ENCODE results near the gene RIPOR3.

Gene RIPOR3, protein sequence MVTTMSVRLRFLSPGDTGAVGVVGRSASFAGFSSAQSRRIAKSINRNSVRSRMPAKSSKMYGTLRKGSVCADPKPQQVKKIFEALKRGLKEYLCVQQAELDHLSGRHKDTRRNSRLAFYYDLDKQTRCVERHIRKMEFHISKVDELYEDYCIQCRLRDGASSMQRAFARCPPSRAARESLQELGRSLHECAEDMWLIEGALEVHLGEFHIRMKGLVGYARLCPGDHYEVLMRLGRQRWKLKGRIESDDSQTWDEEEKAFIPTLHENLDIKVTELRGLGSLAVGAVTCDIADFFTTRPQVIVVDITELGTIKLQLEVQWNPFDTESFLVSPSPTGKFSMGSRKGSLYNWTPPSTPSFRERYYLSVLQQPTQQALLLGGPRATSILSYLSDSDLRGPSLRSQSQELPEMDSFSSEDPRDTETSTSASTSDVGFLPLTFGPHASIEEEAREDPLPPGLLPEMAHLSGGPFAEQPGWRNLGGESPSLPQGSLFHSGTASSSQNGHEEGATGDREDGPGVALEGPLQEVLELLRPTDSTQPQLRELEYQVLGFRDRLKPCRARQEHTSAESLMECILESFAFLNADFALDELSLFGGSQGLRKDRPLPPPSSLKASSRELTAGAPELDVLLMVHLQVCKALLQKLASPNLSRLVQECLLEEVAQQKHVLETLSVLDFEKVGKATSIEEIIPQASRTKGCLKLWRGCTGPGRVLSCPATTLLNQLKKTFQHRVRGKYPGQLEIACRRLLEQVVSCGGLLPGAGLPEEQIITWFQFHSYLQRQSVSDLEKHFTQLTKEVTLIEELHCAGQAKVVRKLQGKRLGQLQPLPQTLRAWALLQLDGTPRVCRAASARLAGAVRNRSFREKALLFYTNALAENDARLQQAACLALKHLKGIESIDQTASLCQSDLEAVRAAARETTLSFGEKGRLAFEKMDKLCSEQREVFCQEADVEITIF

DNA sequence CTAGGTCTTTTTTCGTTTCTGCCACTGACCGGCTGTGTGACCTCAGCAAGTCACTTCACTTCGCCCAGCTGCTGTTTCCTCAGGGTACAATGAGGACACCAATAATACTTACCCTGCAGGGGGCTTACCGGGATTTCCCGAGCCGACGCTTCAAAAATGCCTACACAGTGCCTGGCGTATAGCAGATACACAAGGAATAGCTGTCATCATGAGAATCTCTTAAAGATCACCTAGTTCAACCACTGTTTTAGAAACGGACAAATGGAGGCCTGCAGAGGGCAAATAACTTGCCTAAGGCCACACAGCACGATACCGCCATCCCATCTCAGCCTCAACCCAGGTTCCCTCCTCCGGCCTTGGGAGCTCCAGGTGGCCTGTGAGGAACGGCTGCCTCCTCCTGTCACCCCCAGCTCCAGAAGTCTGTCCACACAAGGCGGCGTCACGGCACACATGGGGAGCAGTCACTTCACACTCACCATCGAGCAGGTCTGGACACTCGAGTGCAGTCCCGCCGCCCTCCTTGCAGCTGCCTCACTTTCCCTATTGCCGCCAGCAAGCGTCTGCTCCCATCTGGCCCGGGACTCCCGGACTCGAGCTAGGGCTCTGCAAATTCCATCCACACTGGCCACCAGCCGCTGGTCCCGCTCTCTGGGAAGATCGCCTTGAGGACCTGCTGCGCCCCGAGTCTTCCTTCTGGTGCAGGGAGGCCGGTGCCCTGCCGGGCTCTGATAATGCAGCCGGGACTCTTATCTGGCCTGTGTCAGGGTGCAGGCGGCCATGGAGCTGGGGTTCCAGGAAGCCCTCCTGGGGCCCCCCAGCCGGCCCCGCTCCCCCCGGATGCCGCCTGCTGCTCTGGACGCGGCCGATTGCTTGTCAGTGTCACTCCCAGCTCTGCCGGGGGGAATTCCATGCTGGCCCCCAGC is at the start of gene RIPOR3:
Gene RIPOR3, minus strand, starts transcription at position 893 of the 923 bp plus-strand sequence. Its CDS starts 414 bp downstream, at position 479.
- DNase-seq (ENCODE audit: low read depth): no peak

DNA sequence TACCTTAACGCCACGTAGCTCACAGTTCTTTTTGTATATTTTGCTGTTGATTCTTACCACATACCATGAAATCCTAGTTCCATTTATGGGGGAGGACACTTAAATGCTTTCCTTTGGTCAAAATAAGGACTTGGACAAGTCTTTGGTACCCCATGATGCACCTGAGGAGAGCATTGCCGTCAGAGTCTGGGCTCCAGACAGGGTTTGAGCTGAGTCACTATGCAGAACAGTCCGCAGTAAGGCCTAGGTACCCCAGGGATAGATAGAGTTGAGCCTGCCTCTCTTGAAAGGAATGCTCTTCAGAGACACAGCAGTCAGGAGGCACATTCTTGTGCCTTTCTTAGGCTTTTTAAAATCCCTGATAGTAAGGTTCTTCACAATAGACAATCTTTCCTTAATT is 46.0 kb upstream of the RIPOR3 start:
- no peak for DNase-seq (ENCODE audit: low read depth)

DNA sequence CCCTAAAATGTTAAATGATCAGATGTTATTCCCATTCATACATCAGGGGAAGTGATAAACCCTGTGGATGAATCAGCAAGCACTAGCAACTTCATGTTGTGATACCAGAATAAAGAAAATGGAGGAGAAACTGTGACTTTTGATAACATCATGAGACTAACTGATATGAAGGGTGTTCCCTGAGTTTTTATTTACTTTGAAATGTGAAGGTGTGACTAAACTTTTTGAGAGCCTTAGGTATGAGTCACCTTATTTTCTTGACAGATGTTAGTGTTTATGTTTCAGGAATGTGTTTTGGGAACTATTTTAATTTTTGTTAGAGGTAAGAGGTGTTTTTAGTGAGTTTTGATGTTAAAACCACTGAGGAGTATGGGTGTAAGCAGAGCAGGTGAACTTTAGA is 44.5 kb upstream of the RIPOR3 start:
- no peak for DNase-seq (ENCODE audit: low read depth)

DNA sequence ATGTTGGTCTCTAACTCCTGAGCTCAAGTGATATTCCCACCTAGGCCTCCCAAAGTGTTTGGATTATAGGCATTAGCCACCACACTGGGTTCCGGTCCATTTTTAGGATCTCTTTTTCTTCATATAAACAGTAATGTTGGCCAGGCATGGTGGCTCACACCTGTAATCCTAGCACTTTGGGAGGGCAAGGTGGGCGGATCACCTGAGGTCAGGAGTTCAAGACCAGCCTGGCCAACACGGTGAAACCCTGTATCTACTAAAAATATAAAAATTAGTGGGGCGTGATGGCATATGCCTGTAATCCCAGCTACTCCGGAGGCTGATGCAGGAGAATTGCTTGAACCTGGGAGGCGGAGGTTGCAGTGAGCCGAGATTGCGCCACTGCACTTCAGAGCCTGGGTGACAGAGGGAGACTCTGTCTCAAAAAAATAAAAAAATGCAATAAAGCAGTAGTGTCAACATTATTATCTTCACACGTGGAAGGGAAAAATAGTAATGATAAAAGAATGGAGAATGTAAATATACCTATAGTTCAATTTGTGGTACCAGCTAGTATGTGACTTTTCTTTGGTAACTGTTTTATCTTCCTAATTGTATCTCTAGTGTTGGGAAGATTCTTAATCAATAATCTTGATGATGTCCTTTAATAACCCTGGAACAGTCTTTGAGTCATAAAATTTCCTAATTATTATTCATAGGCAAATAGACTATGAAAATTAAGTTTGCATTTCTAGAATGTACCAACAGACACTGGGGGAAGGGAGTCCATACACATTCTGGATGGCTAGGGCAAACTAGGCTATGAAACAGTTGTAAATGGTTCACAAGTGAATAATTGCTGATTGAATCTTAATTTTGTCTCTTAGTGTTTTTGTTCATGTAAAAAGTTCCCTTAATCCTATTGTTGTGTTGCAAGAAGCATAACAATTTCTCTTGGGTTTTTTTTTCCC is 43.7 kb upstream of the RIPOR3 start:
- DNase-seq (ENCODE audit: low read depth): no peak

DNA sequence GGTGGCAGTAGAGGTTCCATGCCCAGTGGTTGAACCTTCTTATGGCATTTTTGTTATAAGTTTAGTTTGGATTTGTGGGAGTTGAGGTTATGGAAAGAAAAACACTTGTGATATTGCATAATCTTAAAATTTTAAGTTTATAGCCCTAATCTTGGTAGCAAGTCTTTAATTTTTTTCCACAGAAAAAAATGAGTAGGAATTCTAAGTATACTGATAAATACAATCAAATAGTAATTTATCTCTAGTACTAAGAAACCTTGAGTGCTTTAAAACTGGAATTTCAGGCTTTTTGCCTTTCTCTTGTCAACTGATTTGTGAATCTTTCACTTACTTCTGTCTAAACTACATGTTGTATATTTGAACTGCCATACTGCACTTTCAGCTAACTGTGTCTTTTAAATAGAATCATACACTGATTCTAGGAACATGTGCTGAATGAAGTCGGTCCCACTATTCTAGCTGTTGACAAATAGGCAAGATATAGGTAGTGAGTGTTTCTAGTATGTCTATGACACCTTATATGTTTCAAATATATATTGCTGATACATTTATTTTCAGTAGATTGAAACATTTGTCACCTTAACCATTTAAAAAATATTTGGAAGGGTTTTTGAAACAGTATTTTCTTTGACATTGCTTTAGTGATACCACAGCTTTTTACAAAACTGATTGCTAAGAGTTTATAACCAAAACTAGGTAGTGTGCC is 42.5 kb upstream of the RIPOR3 start:
- no peak for DNase-seq (ENCODE audit: low read depth)

DNA sequence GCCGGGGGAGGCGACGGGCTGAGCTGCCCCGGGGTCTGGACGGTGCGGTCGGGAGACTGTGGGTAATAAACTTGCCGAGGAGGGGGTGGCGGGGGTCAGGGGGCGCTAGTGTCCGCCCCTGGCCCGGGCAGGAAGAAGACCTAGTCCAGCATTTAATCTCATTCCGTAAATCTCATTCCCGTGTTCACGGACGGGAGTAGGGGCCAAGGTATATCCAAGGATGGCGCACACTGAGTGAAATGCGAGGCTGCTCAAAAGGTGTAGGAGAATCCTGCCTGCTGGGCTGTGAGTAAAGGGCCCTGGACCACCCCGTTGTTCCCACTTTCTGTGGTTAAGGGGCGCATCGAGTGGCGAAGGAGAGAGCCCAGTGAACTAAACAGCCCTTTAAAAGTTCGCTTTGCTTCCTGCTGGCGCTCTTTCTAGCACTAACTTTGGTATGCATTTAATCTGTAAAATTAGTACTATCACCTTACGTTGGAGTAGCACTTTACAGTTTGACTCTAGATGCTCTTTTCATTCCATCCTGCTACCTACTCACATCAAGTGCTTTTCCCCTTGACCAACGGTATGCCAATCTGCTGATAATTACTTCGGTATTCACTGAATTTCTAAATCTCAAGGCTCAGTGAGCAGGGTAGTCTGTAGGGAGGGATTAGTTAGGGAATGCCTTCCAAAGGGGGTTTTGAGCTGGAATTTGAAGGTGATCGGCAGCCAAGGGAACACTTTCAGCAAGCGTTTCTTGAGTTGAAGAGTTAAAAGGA is 40.8 kb upstream of the RIPOR3 start:
- no peak for DNase-seq (ENCODE audit: low read depth)

DNA sequence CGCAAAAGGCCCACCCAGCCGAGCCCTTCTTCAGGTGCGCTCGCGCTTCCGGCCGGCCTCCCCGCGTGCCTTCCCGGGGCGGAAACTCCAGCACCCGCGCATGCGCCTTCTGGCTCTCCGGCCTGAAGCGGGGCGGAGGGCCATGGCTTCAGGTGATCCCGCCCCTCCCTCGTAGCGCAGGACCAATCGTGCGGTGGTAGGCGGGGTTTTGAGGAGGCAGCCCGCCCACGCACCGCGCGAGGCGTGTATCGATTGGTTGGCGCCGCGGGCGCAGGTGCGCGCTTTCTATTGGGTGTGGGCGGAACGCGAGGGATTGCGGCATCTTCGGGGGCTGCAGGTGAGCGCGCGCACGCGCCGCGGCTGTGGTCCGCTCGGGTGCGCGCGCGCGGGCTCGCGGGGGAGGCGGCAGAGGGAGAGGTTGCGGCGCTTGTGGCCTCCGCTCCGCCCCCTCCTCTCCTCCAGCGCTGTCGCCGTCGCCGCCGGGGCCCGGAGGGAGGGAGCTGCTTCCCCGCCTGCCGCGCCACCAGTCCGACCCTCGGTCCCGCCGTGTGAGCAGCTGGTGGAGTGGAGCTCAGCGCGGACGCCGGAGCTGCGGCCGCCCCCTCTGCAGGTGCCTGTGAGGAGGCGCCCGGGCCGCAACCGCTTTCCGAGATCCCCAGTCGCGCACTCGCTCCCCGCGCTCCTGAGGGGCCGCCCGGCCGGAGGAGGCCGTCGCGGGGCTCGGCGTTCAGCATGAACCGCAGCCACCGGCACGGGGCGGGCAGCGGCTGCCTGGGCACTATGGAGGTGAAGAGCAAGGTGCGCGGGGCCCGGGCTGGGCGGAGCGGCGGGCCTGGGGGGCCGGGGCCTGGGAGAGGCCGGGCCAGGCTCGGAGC is 40.0 kb upstream of the RIPOR3 start, which contains the start of gene PARD6B:
Gene PARD6B, plus strand, starts transcription at position 526 of the 875 bp plus-strand sequence. Its CDS starts 207 bp downstream, at position 733.
- DNase-seq (ENCODE audit: low read depth): peak; percentile 99

DNA sequence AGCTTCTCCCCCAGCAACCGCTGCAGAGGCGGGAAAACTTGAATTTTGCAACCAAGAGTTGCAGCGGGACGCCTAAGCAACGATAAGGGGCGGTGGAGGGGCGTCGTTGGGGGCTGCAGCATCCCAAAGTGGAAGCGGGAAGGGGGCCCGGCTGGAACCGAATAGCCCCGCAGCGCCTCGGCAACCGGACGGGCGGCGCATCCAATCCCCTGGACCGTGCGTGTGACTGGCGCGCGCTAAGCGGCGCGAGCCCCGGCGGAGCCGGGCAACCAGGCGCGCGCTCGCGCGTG is 39.4 kb upstream of the RIPOR3 start:
- DNase-seq (ENCODE audit: low read depth): no peak

DNA sequence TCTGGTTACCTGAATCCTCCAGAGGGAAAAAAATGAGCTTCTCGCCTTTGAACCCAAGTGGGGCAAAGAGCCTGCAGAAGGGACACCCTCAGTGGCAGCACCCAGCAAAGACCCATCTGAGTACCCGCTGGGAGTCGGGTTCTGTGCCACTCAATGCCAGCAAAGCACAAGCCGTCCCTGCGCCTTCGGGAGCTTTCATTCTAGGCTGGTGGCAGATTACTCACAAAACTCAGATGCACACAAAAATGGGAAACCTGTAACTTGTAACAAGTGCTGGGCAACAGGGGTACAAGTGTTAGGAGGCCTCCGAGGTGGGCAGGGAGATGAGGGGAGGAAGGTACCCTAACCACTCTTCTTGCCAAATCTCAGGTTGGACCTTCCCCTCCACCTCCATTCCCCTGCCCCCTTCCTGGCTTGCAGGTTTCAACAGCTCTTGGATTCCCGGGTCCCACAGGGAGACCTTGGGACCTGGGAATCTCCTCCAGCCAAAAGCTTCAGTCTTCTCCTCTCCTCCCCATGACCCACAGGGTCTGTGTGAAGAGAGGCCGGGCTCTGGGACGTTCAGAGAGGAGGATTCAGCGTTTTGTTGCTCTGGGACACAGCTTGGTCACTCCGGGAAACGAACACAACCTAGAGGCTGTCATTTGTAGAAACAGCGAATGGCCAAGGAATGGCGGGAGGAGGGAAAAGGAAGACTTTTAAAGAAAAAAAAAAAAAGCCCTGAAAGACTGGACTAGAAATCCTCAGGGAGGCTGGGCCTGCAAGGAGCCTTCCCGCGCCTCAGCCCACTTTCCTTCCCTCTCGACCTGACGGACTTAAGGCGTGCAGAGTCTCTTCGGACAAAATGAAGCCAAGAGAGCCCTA is 38.8 kb upstream of the RIPOR3 start:
- DNase-seq (ENCODE audit: low read depth): no peak

DNA sequence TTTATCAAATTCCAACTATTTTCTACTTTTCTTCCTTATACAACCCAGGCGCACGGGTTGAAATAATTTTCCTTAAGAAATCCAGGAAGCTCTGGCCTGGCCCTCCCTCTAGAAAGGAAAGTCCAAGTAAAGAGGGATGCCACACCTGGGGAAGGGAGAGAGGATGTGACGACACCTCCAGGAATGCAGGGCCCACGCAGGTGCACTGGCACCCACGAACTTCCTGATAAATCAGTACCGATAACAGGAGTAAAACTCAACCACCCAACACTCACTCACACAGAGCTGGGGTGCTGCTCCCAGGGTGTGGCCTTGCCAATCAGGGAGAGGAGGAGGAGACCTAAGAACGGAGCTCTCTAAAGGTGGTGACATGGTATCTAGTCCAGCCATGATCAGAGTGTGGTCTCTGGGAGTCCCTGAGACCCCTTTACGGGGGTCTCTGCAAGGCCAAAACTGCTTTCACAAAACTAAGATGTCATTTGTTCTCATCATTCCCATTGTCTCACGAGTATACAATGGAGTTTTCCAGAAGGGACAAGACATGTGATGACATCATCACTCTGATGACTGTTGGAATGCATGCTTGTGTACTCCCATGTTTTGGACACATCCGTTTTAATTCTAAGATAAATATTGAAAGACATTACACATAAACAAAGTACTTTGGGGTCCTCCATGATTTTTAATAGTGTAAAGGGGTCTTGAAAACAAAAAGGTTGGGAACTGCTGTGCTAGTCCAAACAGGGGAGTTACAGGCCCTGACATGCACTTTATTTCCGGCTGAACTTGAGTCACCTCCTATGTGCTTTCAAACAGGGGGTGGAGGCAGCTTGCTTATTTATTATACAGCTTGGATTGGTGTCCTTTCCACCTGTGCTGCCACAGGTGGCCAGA is 37.9 kb upstream of the RIPOR3 start:
- DNase-seq (ENCODE audit: low read depth): no peak

DNA sequence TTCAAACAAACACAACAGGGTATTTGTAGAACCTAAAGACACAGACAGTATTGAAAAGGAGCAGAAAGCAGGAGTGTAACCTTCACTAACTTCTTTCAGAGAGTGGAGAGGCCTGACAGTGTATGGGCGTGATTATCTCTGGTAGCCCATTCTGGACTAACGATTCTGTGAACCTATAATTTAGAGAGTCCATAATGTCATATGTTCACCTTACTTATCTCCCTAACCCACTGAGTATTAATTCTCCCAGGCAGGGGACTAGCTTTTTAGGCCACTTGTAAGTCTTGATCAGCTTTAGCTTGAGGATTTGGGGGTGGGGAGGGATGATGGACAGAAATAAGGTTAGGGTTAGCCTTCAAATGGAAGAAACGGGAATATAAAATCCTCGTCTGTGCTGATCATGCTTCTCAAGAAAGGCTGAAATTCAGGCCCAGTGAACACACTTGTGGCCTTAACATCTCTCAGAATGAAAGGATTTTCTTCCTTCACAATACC is 37.2 kb upstream of the RIPOR3 start:
- DNase-seq (ENCODE audit: low read depth): no peak

DNA sequence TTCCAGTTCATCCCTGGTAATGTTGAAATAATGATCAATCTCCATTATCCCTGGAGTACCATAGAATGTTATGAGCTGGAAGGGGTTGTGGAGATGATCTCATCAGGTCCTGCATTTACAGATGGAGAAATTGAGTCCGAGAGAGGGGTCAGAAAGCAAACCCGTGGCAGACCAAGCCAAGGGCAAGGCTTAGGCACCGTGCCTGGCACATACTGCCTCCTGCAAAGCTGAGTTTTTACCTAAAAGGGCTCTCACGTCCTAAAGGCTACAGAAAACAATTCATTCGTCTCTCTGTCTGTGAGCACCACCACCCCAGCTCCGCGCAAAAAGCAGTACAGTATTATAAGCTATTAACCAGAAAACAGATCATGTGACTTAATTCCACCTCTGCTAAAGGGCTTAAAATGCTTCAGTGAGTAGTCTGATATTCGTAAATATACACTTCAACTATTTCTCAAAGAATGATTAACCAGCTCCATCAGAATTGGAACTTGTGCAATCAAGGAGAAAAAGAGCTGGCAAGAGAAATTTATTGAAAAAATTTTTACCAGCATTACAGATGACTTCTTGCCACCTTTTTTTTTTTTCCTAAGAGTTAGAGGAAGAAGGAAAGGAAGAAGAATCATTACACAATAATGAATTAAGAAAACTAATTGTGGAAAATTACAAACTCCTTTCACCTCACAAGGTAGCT is 36.6 kb upstream of the RIPOR3 start:
- no peak for DNase-seq (ENCODE audit: low read depth)

DNA sequence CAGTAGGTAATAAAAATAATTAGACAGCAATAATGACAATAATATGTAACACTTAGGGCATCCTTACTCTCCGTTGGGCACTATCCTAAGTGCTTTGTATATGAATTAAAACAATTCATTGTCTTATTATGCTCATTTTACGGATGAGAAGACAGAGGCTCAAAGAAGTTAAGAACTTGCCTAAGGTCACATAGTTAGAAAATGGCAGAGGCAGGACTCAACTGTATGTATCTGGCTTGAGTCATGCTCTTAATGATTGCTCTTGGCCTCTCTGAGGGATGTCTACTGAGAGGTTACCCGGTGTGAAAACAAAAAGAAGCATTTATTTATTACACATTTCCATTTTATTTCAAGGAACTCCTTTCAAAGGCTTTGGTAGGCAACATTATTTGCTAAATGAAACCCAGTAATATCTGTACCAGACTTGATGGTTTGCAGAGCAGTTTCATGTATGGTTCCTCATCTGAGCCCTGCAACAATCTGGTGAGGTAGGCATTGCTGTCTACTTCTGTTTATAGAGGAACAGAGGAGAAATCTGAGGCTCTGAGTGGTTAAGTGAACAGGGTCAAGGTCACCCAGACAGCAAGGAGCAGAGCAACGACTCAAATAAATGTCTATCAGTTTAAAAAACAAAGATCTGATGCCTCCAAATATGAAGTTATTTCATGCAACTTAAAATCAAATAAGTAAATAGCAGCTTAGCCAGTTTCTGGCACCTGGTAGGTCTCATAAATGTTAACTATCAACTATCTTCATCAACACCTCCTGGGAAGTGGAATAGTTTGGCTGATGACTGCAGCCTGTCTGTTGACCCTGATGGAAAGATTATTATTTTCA is 35.8 kb upstream of the RIPOR3 start:
- no peak for DNase-seq (ENCODE audit: low read depth)

DNA sequence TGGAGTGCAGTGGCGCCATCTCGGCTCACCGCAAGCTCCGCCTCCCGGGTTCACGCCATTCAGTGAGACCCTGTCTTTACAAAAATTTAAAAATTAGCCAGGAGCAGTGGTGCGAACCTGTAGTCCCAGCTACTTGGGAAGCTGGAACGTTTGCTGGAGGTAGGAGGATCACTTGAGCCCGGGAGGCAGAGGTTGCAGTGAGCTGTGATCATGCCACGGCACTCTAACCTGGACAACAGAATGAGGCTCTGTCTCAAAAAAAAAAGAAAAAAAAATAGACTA is 34.3 kb upstream of the RIPOR3 start:
- no peak for DNase-seq (ENCODE audit: low read depth)
